Mucosa of rectum (tissue), 2 donors: ENCODE results near the gene SFTPA2.
"Not testable (repeated sequence)": the region's sequence is repeated elsewhere in the genome, so short reads cannot be mapped to it uniquely, and the experiment has no call there.

Source experiments
- H3K27ac ChIP-seq, 2 donors: one replicate each; pipeline ENCODE4 v1.7.0; 2013; ENCODE audit warnings: inconsistent platforms in 2 of 2, low read depth in 2 of 2, low read length in 2 of 2
- H3K27me3 ChIP-seq, 2 donors: one replicate each; pipeline ENCODE4 v1.7.0; 2013; ENCODE audit warnings: low read length in 2 of 2; ENCODE audit not compliant: control insufficient read depth in 2 of 2, insufficient read depth in 2 of 2
- H3K36me3 ChIP-seq, 2 donors: one replicate each; pipeline ENCODE4 v1.7.0; 2013; ENCODE audit warnings: low read length in 2 of 2; ENCODE audit not compliant: control insufficient read depth in 2 of 2, insufficient read depth in 2 of 2
- H3K4me1 ChIP-seq, 2 donors: one replicate each; pipeline ENCODE4 v1.7.0; 2013; ENCODE audit warnings: low read length in 2 of 2, mild to moderate bottlenecking in 1 of 2; ENCODE audit not compliant: control insufficient read depth in 2 of 2, insufficient read depth in 2 of 2
- H3K4me3 ChIP-seq, 2 donors: one replicate each; pipeline ENCODE4 v1.7.0; 2013; ENCODE audit warnings: low read length in 2 of 2
- H3K9ac ChIP-seq, 2 donors: one replicate each; pipeline ENCODE4 v1.7.0; 2013; ENCODE audit warnings: low read length in 2 of 2, low read depth in 1 of 2, mild to moderate bottlenecking in 1 of 2
- H3K9me3 ChIP-seq, 2 donors: one replicate each; pipeline ENCODE4 v1.7.0; 2013; ENCODE audit warnings: low read length in 2 of 2; ENCODE audit not compliant: control insufficient read depth in 2 of 2
- donor health status: healthy.
- donor health status: Normal muscosa, but diverticular disease.

Gene SFTPA2

GRCh38 chr10:79588800-79589199 lies 28.6 kb upstream of the SFTPA2 start:
- no peaks in the 10 kb centered on the region for H3K9me3 ChIP-seq

GRCh38 chr10:79586933-79587332 lies 26.7 kb upstream of the SFTPA2 start:
- Histone ChIP-seq H3K27ac (no peak overlapping the region), H3K36me3 (no peaks in the 10 kb centered on the region), H3K27me3 (peaks cover 0 to 5% of the 10 kb centered on the region in 2 donors), H3K9ac (no peak overlapping the region), H3K4me1 (no peaks in the 10 kb centered on the region), H3K4me3 (no peak overlapping the region), H3K9me3 (no peaks in the 10 kb centered on the region)

More at GRCh38 chr10:79588800-79589199, 28.6 kb upstream of the SFTPA2 start:
- no peaks in the 10 kb centered on the region for H3K4me1 ChIP-seq
- peaks cover 0 to 5% of the 10 kb centered on the region in 2 donors for H3K27me3 ChIP-seq
- no peak overlapping the region for H3K27ac ChIP-seq
- no peaks in the 10 kb centered on the region for H3K36me3 ChIP-seq
- H3K4me3 ChIP-seq: no peak overlapping the region
- no peak overlapping the region for H3K9ac ChIP-seq

- Histone ChIP-seq H3K4me1 (no peaks in the 10 kb centered on the region), H3K4me3 (no peak overlapping the region), H3K36me3 (no peaks in the 10 kb centered on the region), H3K9me3 (no peaks in the 10 kb centered on the region), H3K27me3 (peaks cover 0 to 5% of the 10 kb centered on the region in 2 donors), H3K27ac (no peak overlapping the region), H3K9ac (no peak overlapping the region)
Observed at GRCh38 chr10:79585870-79586527, 25.8 kb upstream of the SFTPA2 start.

DNA sequence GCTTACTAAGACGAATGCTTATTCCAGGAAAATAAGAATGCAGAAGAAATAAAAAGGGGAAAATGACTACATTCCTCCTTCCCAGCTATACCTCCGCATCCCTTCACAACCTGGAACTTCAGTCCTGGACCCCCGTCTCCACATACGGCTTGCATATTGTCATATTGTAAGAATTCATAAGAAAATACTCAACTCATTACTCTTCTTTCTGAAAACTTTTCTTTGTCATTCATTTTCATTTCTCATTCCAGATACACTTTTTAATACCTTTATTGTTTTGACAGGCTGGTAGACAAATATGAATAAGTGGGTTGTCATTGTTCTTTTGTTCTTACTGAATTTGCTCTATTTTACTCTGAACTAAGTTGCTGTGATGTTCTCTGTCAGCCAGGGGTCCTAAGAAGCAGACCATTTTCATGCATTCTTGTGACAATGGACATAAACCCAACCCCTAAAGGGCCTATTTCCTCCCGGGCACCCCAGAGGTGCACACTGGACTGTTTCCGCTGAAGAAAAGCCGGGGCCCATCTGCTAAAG lies 23.3 kb upstream of the SFTPA2 start:
- Histone ChIP-seq H3K36me3 (no peaks in the 10 kb centered on the region), H3K27ac (no peak overlapping the region), H3K27me3 (no peaks in the 10 kb centered on the region), H3K9me3 (no peaks in the 10 kb centered on the region), H3K4me3 (no peak overlapping the region), H3K9ac (no peak overlapping the region), H3K4me1 (no peaks in the 10 kb centered on the region)

GRCh38 chr10:79582954-79583353 lies 22.7 kb upstream of the SFTPA2 start:
- H3K4me1 ChIP-seq, H3K9me3 ChIP-seq, H3K27me3 ChIP-seq, H3K4me3 ChIP-seq, H3K9ac ChIP-seq, H3K36me3 ChIP-seq, H3K27ac ChIP-seq: not testable (repeated sequence)

DNA sequence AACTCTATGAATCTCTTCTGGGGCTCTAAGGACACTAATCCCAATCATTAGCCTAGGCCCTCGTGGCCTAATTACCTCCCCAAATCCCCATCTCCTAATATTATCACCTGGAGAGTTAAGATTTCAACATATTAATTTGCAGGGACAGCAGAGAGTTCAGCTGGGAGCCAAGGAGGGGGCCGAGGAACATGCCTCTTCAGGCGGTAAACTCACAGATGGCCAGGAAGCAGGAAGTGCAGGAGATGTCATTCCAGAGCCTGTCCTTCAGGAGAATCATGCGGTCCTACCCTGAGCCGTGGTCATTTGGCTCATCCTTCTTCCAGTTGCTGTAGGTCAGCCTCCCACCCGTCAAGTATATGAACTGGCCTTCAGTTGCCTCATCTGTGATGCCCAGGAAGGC lies 21.9 kb upstream of the SFTPA2 start:
- no peak overlapping the region for H3K4me3 ChIP-seq
- H3K36me3 ChIP-seq: no peaks in the 10 kb centered on the region
- H3K27ac ChIP-seq: no peak overlapping the region
- no peaks in the 10 kb centered on the region for H3K9me3 ChIP-seq
- H3K27me3 ChIP-seq: no peaks in the 10 kb centered on the region
- no peaks in the 10 kb centered on the region for H3K4me1 ChIP-seq
- H3K9ac ChIP-seq: no peak overlapping the region

DNA sequence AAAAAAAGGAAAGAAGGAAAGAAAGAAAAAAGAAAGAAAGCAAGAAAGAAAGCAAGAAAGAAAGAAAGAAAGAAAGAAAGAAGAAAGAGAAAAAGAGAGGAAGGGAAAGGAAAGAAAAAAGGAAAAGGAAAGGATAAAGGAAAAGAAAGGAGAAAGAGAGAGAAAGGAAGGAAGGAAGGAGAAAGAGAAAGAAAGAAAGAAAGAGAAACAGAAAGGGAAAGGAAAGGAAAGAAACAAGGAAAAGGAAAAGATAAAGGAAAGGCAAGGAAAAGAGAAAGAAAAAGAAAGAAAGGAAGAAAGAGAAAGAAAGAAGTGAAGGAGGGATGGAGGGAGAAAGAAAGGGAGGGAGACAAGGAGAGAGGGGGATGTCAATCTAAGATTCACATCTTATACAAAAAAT lies 20.8 kb upstream of the SFTPA2 start:
- Histone ChIP-seq H3K4me3 (no peak overlapping the region), H3K27ac (no peak overlapping the region), H3K4me1 (no peaks in the 10 kb centered on the region), H3K27me3 (no peaks in the 10 kb centered on the region), H3K9me3 (no peaks in the 10 kb centered on the region), H3K9ac (no peak overlapping the region), H3K36me3 (no peaks in the 10 kb centered on the region)

DNA sequence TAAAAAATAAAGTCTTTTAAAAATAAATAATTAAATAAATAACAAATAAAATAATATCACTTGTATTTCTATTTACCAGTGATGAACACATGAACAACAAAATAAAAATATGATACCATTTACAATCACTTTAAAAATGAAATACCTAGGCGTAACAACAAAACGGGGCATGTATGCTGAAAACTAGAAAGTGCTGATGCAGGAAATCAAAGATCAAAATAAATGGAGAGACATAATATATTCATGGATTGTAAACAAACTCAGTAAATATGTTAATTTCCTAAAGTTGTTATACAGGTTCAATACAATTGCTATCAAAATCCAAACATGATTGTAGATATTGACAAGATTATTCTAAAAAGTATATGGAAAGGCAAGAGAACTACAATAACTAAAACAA lies 19.2 kb upstream of the SFTPA2 start:
- Histone ChIP-seq H3K9me3 (no peaks in the 10 kb centered on the region), H3K36me3 (no peaks in the 10 kb centered on the region), H3K27ac (no peak overlapping the region), H3K27me3 (no peaks in the 10 kb centered on the region), H3K4me1 (no peaks in the 10 kb centered on the region), H3K4me3 (no peak overlapping the region), H3K9ac (no peak overlapping the region)

DNA sequence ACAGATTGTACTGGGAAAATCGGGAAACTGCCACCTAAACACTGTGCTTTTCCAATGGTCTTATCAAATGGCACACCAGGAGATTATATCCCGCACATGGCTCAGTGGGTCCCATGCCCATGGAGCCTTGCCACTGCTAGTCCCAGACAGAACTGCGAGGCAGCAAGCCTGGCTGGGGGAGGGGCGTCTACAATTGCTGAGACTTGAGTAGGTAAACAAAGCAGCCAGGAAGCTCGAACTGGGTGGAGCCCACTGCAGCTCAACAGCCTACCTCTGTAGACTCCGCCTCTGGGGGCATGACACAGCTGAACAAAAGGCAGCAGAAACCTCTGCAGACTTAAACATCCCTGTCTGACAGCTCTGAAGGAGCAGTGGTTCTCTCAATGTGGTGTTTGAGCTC lies 10.4 kb upstream of the SFTPA2 start:
- not testable (repeated sequence) for H3K9me3 ChIP-seq, H3K36me3 ChIP-seq, H3K4me3 ChIP-seq

DNA sequence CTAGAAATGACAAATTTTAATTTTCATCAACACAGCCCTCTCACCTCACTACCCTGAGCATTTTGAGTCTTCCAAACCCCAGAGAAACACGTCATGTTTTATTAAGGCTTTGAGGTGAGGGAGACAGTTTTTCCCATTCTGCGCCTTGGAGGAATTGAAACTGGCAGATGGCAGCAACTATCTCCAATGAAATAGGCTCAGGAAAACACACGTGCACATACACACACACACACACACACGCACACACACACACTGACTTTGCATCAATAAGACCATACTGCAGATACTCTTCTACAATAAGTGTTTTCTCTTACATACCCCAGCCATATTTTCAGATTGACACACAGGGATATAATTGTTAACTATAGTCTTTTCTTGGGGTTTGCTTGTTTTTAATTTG lies 3.2 kb upstream of the SFTPA2 start:
- Histone ChIP-seq H3K27ac (no peak overlapping the region), H3K9ac (no peak overlapping the region), H3K36me3 (no peaks in the 10 kb centered on the region), H3K9me3 (no peaks in the 10 kb centered on the region), H3K4me3 (no peak overlapping the region), H3K4me1 (peaks cover 0 to 12% of the 10 kb centered on the region in 2 donors), H3K27me3 (no peaks in the 10 kb centered on the region)

More for the DNA sequence above, 10.4 kb upstream of the SFTPA2 start:
- H3K27ac ChIP-seq, H3K27me3 ChIP-seq, H3K9ac ChIP-seq, H3K4me1 ChIP-seq: not testable (repeated sequence)
